DOHH2 (cell line): ENCODE results near the gene CYP11A1.

ENCODE experiments used
- EZH2phosphoT487 ChIP-seq: fragments of 200-600 bp; sonication (generic); IDR thresholded peaks from 2 replicates; pipeline ENCODE4 v1.6.1; 2017; ENCODE audit warnings: borderline replicate concordance, mild to moderate bottlenecking, antibody characterized with exemption, low read length, moderate library complexity, mixed read lengths
- TF ChIP-seq, protein P1 (sequence below): fragments of 200-600 bp; sonication (generic); IDR thresholded peaks from one replicate; pipeline ENCODE4 v1.5.1; 2014; ENCODE audit warnings: antibody characterized with exemption, mild to moderate bottlenecking, low read depth, low read length; ENCODE audit not compliant: poor library complexity, severe bottlenecking

DNA sequence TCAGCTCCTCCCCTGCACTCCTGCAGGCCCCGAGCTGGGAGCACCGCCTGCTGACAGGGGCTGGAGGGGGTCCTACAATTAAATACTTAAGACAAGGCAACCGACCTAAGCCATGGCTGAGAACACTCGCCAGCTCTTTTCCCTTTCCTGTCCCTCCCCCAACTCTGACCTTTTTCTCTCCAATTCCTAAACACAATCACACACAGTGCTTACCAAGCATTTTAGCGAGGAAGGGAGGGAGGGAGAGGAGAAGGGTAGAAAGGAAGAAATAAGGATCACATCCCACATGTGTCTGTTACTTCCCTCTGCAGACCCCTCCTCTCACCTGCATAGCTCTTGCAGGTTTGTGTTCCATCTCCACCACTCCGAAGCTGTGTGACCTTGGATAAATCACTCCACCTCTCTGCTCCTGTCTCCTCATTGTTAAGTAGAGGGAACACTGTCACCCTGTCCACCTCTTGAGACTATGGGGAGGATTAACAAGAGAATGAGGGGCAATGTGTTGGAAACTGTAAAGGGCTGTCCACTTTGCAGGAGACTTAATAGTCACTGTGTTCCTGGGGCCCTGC is 63.6 kb downstream of the CYP11A1 start:
- TF ChIP-seq, protein P1, sequence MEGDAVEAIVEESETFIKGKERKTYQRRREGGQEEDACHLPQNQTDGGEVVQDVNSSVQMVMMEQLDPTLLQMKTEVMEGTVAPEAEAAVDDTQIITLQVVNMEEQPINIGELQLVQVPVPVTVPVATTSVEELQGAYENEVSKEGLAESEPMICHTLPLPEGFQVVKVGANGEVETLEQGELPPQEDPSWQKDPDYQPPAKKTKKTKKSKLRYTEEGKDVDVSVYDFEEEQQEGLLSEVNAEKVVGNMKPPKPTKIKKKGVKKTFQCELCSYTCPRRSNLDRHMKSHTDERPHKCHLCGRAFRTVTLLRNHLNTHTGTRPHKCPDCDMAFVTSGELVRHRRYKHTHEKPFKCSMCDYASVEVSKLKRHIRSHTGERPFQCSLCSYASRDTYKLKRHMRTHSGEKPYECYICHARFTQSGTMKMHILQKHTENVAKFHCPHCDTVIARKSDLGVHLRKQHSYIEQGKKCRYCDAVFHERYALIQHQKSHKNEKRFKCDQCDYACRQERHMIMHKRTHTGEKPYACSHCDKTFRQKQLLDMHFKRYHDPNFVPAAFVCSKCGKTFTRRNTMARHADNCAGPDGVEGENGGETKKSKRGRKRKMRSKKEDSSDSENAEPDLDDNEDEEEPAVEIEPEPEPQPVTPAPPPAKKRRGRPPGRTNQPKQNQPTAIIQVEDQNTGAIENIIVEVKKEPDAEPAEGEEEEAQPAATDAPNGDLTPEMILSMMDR, result no peak
- TF ChIP-seq EZH2phosphoT487, result no peak
